Body of pancreas (tissue), 4 donors: ENCODE results near the gene SLC10A1. TPM values are rescaled to one million over a fixed set of nuclear protein-coding genes. Genes with fewer than 3 reads are reported as not detected.
"Not testable (repeated sequence)": the region's sequence is repeated elsewhere in the genome, so short reads cannot be mapped to it uniquely, and the experiment has no call there.

Experiments
- ATAC-seq: fragments of 150-250 bp; one replicate; pipeline ENCODE4 v1.9.1; 2016
- DNase-seq, 4 donors: peaks; one replicate each; pipeline ENCODE4 v3.0.0-alpha.2; 2019
- H3K27ac ChIP-seq, 4 donors: fragments of 200-600 bp; sonication (generic); 1 replicate in 3 of 4; 2 replicates in 1 of 4; pipeline versions ENCODE4 v1.5.1 to v1.6.1; 2016 to 2019; ENCODE audit warnings: mild to moderate bottlenecking in 1 of 4, mixed read lengths in 1 of 4, moderate library complexity in 1 of 4
- H3K27me3 ChIP-seq, 2 donors: fragments of 200-600 bp; sonication (generic); one replicate each; pipeline ENCODE4 v1.6.0; 2016; ENCODE audit warnings: mild to moderate bottlenecking in 1 of 2
- H3K36me3 ChIP-seq, 2 donors: fragments of 200-600 bp; sonication (generic); replicated peaks in 1 of 2; 2 replicates each; pipeline ENCODE4 v1.5.1; 2016; ENCODE audit warnings: low read depth in 2 of 2; ENCODE audit not compliant: insufficient read depth in 1 of 2
- H3K4me1 ChIP-seq: fragments of 200-600 bp; sonication (generic); one replicate; pipeline ENCODE4 v1.6.0; 2016
- H3K4me3 ChIP-seq, 2 donors: fragments of 200-600 bp; sonication (generic); 1 replicate in 1 of 2; 2 replicates in 1 of 2; pipeline ENCODE4 v1.5.1; 2016 to 2019
- H3K9me3 ChIP-seq, 3 donors: fragments of 200-600 bp; sonication (generic); 1 replicate in 2 of 3; 2 replicates in 1 of 3; pipeline ENCODE4 v1.5.1; 2016
- CTCF ChIP-seq, 7 experiments: fragments of 450-650 bp in 4 of 7; fragments of 200-600 bp in 3 of 7; sonication (generic) in 3 of 7; IDR thresholded peaks; one replicate each; pipeline ENCODE4 v1.5.1; 2016 to 2019; ENCODE audit warnings: antibody characterized with exemption in 7 of 7
- POLR2A ChIP-seq, 3 donors: fragments of 450-650 bp; IDR thresholded peaks; one replicate each; pipeline ENCODE4 v1.6.1; 2016; ENCODE audit warnings: antibody characterized with exemption in 3 of 3, mild to moderate bottlenecking in 2 of 3
- WGBS, 2 donors: methylation state at CpG; one replicate each; pipeline ENCODE4 v1.1.5; 2017; 5-methylcytosine and 5-hydroxymethylcytosine counted together
- intact Hi-C: fragments of 100-400 bp; cut with DNase I; formaldehyde crosslinking; loops from one replicate; pipeline ENCODE4 v1.15.1; 2023
- total RNA-seq, 2 donors: library from RNA; depleted of rRNA; stranded (reverse); fragments of >200 nt; gene quantifications; one replicate each; pipeline ENCODE4 v1.1.0, GENCODE V29; 2016

The SLC10A1 gene
- total RNA-seq, 2 donors from 2014 or later, result not detected

- H3K27ac ChIP-seq, result no peak overlapping the region
- WGBS, 2 donors, result 17 to 26% methylated on average over 1 of the region's 1 CpG
- intact Hi-C loops, result no loop called here
- TF ChIP-seq CTCF (IDR thresholded peaks at IDR 0.05) (no peak), POLR2A (IDR thresholded peaks at IDR 0.05) (no peak)
- ATAC-seq, result peak; percentile 63
- no peaks in the 10 kb centered on the region for H3K36me3 ChIP-seq
- peaks cover 10% of the 10 kb centered on the region for H3K4me1 ChIP-seq
- no peaks in the 10 kb centered on the region for H3K27me3 ChIP-seq
- H3K4me3 ChIP-seq, result no peak overlapping the region
- no peak for DNase-seq
- H3K9me3 ChIP-seq, result no peaks in the 10 kb centered on the region
Measured at GRCh38 chr14:69749956-69750355, 47.1 kb downstream of the SLC10A1 start.

DNA sequence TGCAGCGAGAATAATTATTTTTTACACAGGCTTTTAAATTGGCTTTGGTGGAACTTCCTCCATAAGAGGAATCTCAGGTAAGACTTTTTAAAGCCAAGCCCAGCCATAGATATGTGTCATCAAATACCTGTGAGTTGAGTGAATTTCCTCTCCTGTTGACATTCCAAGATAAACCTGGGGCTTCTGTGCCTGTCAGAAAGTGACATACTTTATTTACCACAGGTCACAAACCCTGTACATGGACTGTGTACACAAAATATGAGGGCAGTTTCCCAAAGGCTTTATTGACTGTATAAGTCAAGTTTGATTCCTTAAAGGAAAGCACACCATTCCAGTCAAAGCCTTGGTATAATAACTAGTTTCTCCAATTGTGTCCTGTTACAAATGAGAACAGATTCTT lies 56.0 kb downstream of the SLC10A1 start:
- Histone ChIP-seq H3K27ac (no peak overlapping the region), H3K4me3 (no peak overlapping the region), H3K9me3 (no peaks in the 10 kb centered on the region), H3K36me3 (no peaks in the 10 kb centered on the region), H3K4me1 (no peaks in the 10 kb centered on the region), H3K27me3 (no peaks in the 10 kb centered on the region)
- 91 to 92% methylated on average over 1 of the region's 1 CpG for WGBS, 2 donors
- TF ChIP-seq CTCF (IDR thresholded peaks at IDR 0.05) (no peak), POLR2A (IDR thresholded peaks at IDR 0.05) (no peak)
- DNase-seq (no peak), ATAC-seq (no peak)
- intact Hi-C loops, result no loop called here

DNA sequence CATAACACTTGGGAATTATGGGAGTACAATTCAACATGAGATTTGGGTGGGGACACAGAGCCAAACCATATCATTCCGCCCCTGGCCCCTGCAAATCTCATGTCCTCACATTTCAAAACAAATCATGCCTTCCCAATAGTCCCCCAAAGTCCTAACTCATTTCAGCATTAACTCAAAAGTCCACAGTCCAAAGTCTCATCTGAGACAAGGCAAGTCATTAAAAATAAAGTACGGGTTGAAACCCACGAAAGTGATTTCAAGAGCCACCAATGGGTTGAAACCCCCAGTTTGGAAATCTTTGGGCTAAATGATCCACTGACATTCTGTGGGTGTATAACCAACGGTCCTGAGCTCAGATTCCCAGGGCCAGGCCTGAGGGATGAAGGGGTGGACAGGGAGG lies 60.6 kb downstream of the SLC10A1 start:
- intact Hi-C loops, H3K27ac ChIP-seq, H3K4me3 ChIP-seq, H3K36me3 ChIP-seq, ATAC-seq, H3K9me3 ChIP-seq, H3K4me1 ChIP-seq, H3K27me3 ChIP-seq, DNase-seq: not testable (repeated sequence)
- WGBS, 2 donors, result 75 to 78% methylated on average over 4 of the region's 4 CpGs

- H3K9me3 ChIP-seq, H3K27me3 ChIP-seq, H3K4me1 ChIP-seq, DNase-seq, H3K36me3 ChIP-seq, intact Hi-C loops, ATAC-seq, H3K27ac ChIP-seq, H3K4me3 ChIP-seq: not testable (repeated sequence)
- 87 to 90% methylated on average over 8 of the region's 8 CpGs for WGBS, 2 donors
Measured at GRCh38 chr14:69731919-69732598, 65.0 kb downstream of the SLC10A1 start.

DNA sequence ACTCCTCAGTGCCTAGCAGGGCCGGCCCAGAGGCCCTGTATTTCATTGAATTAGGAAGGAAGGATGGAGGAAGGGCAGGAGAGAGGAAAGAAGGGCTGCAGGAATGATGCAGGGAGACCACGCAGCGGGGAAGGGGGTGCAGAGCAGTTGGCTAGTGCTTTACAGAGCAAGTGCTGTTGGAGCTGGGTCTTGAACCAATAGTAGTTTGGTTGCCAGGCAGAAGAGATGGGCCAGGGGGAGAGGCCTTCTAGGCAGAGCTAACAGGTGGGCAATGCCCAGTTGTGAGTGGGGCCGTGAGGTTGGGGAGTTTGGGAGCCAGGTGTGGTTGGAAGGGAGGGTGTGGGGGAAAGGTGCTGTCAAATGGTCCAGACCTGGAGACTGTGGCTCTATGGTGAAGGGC lies 69.2 kb downstream of the SLC10A1 start:
- Histone ChIP-seq H3K36me3 (no peaks in the 10 kb centered on the region), H3K9me3 (no peaks in the 10 kb centered on the region), H3K4me3 (no peak overlapping the region), H3K27me3 (no peaks in the 10 kb centered on the region), H3K4me1 (peaks cover 11% of the 10 kb centered on the region), H3K27ac (no peak overlapping the region)
- ATAC-seq (no peak), DNase-seq (no peak)
- intact Hi-C loops, result loop anchor here (5.0 kb wide), 1 partner anchor 126 kb away; no protein-coding TSS in a partner anchor
- no peak for TF ChIP-seq CTCF (IDR thresholded peaks at IDR 0.05)
- TF ChIP-seq POLR2A (IDR thresholded peaks at IDR 0.05), result no peak
- WGBS, 2 donors, result 49 to 54% methylated on average over 4 of the region's 4 CpGs
